SK-N-SH (cell line): ENCODE measurements around the gene CTCFL.

Source experiments
- MAX ChIP-seq: IDR thresholded peaks from 2 replicates; pipeline ENCODE4 v1.4.0; 2012; ENCODE audit warnings: low read depth
- NFIC ChIP-seq: IDR thresholded peaks from 2 replicates; pipeline ENCODE4 v1.4.0; 2012; ENCODE audit warnings: borderline replicate concordance
- SMC3 ChIP-seq: IDR thresholded peaks from 2 replicates; pipeline ENCODE4 v1.6.1; 2012; ENCODE audit warnings: low read depth, low read length, improper control_type of control experiment
- TF ChIP-seq, protein P1 (sequence below): fragments of 200-600 bp; sonication (generic); IDR thresholded peaks from 2 replicates; pipeline ENCODE4 v1.6.1; 2017; ENCODE audit warnings: antibody characterized with exemption, mild to moderate bottlenecking, moderate library complexity

DNA sequence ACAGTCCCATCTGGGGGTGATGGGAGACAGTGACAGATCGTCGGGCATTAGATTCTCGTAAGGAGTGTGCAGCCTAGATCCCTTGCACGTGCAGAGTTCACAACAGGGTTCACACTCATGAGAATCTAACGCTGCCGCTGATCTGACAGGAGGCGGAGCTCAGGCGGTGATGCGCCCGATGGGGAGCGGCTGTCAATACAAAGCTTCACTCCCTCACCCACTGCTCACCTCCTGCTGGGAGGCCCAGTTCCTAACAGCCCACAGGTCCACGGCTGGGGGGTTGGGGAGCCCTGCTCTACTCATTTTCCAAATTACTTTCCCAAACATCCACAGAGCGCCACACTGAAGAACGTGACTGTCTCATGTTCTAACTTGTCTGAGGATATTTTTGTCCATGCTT is 25.3 kb downstream of the CTCFL start:
- TF ChIP-seq, protein P1, sequence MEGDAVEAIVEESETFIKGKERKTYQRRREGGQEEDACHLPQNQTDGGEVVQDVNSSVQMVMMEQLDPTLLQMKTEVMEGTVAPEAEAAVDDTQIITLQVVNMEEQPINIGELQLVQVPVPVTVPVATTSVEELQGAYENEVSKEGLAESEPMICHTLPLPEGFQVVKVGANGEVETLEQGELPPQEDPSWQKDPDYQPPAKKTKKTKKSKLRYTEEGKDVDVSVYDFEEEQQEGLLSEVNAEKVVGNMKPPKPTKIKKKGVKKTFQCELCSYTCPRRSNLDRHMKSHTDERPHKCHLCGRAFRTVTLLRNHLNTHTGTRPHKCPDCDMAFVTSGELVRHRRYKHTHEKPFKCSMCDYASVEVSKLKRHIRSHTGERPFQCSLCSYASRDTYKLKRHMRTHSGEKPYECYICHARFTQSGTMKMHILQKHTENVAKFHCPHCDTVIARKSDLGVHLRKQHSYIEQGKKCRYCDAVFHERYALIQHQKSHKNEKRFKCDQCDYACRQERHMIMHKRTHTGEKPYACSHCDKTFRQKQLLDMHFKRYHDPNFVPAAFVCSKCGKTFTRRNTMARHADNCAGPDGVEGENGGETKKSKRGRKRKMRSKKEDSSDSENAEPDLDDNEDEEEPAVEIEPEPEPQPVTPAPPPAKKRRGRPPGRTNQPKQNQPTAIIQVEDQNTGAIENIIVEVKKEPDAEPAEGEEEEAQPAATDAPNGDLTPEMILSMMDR, result no peak
- no peak for TF ChIP-seq MAX
- no peak for TF ChIP-seq NFIC
- no peak for TF ChIP-seq SMC3
